ENCODE data around the gene SIRT5. TPM values are rescaled to one million over a fixed set of nuclear protein-coding genes. Genes with fewer than 3 reads are reported as not detected.

Gene SIRT5
- total RNA-seq, 1 donor = 6.2 TPM

GRCh38 chr6:13591205-13591921 lies 17.0 kb downstream of the SIRT5 start:
- no peaks in the 10 kb centered on the region for H3K27me3 ChIP-seq (ENCODE audit: insufficient read depth, low read length)
- no peaks in the 10 kb centered on the region for H3K9me3 ChIP-seq (ENCODE audit: low read depth, low read length)
- no peaks in the 10 kb centered on the region for H3K4me1 ChIP-seq (ENCODE audit: insufficient read depth, low read length)
- no peak overlapping the region for H3K4me3 ChIP-seq (ENCODE audit: low read length)

GRCh38 chr6:13593103-13593502 lies 18.7 kb downstream of the SIRT5 start:
- Histone ChIP-seq H3K27me3 (ENCODE audit: insufficient read depth, low read length) (no peaks in the 10 kb centered on the region), H3K4me3 (ENCODE audit: low read length) (no peak overlapping the region), H3K9me3 (ENCODE audit: low read depth, low read length) (no peaks in the 10 kb centered on the region), H3K4me1 (ENCODE audit: insufficient read depth, low read length) (no peaks in the 10 kb centered on the region)

DNA sequence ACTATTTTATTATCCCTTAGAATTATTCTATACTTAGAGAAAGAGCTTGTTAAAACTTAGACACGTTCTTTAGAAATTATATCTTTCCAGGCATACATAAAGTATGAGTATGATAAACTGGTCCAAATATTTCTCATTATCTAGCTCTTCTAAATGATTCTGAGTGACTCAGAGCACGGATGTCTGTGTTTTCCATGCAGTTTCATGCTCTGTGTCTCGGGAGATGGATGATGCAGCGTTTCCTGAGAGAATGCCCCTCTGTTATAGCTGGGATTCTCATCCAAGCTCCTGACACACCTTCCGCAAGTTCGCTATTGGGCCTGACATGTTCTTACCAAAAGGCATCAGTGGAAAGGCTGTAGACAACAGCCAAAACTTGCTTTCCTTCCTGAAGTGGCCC lies 19.3 kb downstream of the SIRT5 start:
- Histone ChIP-seq H3K4me3 (ENCODE audit: low read length) (no peak overlapping the region), H3K4me1 (ENCODE audit: insufficient read depth, low read length) (no peaks in the 10 kb centered on the region), H3K27me3 (ENCODE audit: insufficient read depth, low read length) (no peaks in the 10 kb centered on the region), H3K9me3 (ENCODE audit: low read depth, low read length) (no peaks in the 10 kb centered on the region)

GRCh38 chr6:13597073-13597472 lies 22.7 kb downstream of the SIRT5 start:
- Histone ChIP-seq H3K27me3 (ENCODE audit: insufficient read depth, low read length) (no peaks in the 10 kb centered on the region), H3K4me3 (ENCODE audit: low read length) (no peak overlapping the region), H3K4me1 (ENCODE audit: insufficient read depth, low read length) (no peaks in the 10 kb centered on the region), H3K9me3 (ENCODE audit: low read depth, low read length) (no peaks in the 10 kb centered on the region)

DNA sequence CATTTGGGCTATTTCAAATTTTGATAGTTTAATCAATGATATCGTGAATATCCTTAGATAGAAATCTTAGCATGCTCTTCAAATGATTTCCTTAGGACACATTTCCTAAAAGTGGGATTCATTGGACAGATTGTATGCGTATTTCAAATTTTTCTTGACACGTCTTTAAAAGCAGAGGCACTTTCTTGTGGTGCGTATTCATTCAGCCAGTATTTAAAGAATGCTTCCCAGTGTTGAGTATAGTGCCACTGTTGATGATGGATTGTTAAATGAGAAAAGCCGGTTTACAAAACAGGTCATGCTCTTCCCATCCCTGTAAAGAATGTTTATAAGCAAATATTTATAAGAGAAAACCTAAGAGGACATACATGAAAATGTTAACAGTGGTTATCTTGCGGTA lies 25.6 kb downstream of the SIRT5 start:
- Histone ChIP-seq H3K4me3 (ENCODE audit: low read length) (no peak overlapping the region), H3K27me3 (ENCODE audit: insufficient read depth, low read length) (no peaks in the 10 kb centered on the region), H3K4me1 (ENCODE audit: insufficient read depth, low read length) (no peaks in the 10 kb centered on the region), H3K9me3 (ENCODE audit: low read depth, low read length) (no peaks in the 10 kb centered on the region)

DNA sequence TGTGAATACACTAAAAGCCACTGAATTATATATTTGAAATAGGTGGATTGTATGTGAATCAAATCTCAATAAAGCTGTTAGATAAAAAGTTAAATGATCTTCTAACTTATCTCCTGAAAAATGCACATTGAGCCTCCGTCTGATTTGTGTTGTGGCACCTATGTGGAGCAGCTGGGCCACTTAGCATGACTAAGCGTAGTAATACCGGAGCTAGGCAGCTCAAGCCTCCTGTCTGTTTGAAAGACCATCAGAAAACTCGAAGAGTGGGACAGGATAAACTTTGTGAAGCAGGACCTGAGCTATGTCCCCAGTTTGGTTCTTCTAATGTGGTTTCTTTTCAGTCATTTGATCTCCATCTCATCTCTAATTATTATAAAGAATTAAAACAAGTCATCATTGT lies 29.7 kb downstream of the SIRT5 start:
- no peak overlapping the region for H3K4me3 ChIP-seq (ENCODE audit: low read length)
- no peaks in the 10 kb centered on the region for H3K27me3 ChIP-seq (ENCODE audit: insufficient read depth, low read length)
- H3K9me3 ChIP-seq (ENCODE audit: low read depth, low read length) = no peaks in the 10 kb centered on the region
- no peaks in the 10 kb centered on the region for H3K4me1 ChIP-seq (ENCODE audit: insufficient read depth, low read length)

DNA sequence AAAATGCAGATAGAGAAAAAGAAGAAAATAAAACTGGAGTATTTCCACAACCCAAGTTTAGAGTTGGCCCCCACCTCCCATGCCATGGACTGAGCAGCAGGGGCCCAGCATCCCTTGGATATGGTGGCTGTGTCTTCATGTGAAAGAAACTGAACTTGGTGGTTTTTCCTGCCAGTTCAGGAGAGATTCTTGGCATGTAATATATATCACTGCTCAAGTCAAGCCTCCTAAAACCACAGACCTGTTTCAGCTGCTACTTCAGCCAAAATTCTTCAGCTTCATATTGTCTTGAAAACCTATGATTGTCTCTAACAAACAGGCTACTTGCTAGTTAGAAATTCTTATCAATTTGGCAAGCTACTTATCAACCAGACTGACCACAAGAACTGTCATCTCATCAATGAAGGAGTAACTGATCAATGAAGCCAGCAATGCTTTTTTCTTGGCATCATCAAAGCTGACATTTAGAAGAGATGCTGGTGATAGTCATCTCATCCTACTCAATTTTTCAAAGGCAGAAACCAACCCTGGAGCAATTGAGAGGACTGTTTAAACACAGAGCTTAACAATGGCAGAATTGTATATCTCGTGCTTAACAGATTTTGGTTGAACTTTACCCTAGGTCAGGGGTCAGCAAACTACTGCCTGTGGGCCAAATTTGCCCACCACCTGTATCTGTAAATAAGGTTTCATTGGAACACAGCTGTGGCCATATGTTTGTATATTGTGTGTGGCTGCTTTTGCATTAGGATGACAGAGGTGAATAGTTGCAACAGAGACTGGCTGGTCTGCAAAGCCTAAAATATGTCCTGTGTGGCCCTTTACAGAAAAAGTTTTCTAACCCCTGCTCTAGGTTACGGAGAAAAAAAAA lies 30.4 kb downstream of the SIRT5 start:
- no peaks in the 10 kb centered on the region for H3K27me3 ChIP-seq (ENCODE audit: insufficient read depth, low read length)

GRCh38 chr6:13605634-13606033 lies 31.2 kb downstream of the SIRT5 start:
- Histone ChIP-seq H3K27me3 (ENCODE audit: insufficient read depth, low read length) (no peaks in the 10 kb centered on the region), H3K9me3 (ENCODE audit: low read depth, low read length) (no peaks in the 10 kb centered on the region), H3K4me1 (ENCODE audit: insufficient read depth, low read length) (peaks cover 3% of the 10 kb centered on the region), H3K4me3 (ENCODE audit: low read length) (no peak overlapping the region)

More for the DNA sequence above, 30.4 kb downstream of the SIRT5 start:
- H3K4me1 ChIP-seq (ENCODE audit: insufficient read depth, low read length) = no peaks in the 10 kb centered on the region
- no peak overlapping the region for H3K4me3 ChIP-seq (ENCODE audit: low read length)
- H3K9me3 ChIP-seq (ENCODE audit: low read depth, low read length) = no peaks in the 10 kb centered on the region

DNA sequence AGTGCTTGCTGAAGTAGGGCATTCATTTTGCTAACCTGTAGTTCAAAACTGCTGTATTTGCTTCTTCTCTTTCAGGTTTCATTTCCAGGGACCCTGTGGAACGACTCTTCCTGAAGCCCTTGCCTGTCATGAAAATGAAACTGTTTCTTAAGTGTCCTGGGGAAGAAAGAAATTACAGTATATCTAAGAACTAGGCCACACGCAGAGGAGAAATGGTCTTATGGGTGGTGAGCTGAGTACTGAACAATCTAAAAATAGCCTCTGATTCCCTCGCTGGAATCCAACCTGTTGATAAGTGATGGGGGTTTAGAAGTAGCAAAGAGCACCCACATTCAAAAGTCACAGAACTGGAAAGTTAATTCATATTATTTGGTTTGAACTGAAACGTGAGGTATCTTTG lies 37.3 kb downstream of the SIRT5 start:
- Histone ChIP-seq H3K9me3 (ENCODE audit: low read depth, low read length) (no peaks in the 10 kb centered on the region), H3K4me3 (ENCODE audit: low read length) (no peak overlapping the region), H3K4me1 (ENCODE audit: insufficient read depth, low read length) (peaks cover 23% of the 10 kb centered on the region), H3K27me3 (ENCODE audit: insufficient read depth, low read length) (no peaks in the 10 kb centered on the region)

GRCh38 chr6:13613029-13613594 lies 38.7 kb downstream of the SIRT5 start:
- H3K4me3 ChIP-seq (ENCODE audit: low read length) = no peak overlapping the region

DNA sequence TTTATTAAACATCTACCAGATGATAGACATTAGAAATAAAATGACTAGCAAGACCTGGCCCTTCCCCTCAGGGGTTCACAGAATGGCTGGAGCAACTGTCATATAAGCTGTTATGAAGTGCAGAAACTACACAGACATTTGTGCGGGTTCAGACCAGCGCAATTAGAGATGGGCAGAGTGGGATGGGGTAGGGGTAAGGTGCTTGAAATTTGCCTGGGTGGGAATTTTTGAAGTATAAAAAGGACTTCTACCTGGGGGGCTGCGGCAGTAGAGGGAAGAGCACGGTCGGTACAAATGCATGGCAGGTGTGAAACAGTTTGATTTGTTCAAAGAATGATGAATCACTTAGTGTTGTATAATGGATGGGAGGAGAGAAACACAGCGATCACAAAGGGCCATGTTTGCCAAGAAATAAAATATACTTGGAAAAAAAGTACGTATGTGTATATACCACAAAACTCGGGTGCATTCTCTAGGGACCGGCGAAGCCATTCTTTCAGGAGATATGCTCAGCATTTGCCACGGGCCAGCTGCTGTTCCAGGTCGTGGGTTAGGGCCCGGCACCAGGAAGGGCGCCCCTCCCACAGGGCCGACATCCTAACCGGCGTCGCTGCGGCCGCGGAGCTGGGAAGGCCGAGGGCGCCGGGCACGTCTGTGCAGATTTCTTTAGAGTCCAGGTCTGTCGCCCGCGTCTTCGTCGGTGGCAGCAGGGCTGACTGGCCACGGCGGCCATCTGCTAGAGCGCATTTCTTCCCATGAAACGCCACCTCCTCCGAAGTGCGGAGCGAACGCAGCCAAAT lies 39.9 kb downstream of the SIRT5 start:
- H3K27me3 ChIP-seq (ENCODE audit: insufficient read depth, low read length) = no peaks in the 10 kb centered on the region
- H3K4me3 ChIP-seq (ENCODE audit: low read length) = peak overlapping the region; percentile 66
- H3K4me1 ChIP-seq (ENCODE audit: insufficient read depth, low read length) = peaks cover 29% of the 10 kb centered on the region
- H3K9me3 ChIP-seq (ENCODE audit: low read depth, low read length) = no peaks in the 10 kb centered on the region

More at GRCh38 chr6:13613029-13613594, 38.7 kb downstream of the SIRT5 start:
- no peaks in the 10 kb centered on the region for H3K9me3 ChIP-seq (ENCODE audit: low read depth, low read length)
- peaks cover 29% of the 10 kb centered on the region for H3K4me1 ChIP-seq (ENCODE audit: insufficient read depth, low read length)
- no peaks in the 10 kb centered on the region for H3K27me3 ChIP-seq (ENCODE audit: insufficient read depth, low read length)

DNA sequence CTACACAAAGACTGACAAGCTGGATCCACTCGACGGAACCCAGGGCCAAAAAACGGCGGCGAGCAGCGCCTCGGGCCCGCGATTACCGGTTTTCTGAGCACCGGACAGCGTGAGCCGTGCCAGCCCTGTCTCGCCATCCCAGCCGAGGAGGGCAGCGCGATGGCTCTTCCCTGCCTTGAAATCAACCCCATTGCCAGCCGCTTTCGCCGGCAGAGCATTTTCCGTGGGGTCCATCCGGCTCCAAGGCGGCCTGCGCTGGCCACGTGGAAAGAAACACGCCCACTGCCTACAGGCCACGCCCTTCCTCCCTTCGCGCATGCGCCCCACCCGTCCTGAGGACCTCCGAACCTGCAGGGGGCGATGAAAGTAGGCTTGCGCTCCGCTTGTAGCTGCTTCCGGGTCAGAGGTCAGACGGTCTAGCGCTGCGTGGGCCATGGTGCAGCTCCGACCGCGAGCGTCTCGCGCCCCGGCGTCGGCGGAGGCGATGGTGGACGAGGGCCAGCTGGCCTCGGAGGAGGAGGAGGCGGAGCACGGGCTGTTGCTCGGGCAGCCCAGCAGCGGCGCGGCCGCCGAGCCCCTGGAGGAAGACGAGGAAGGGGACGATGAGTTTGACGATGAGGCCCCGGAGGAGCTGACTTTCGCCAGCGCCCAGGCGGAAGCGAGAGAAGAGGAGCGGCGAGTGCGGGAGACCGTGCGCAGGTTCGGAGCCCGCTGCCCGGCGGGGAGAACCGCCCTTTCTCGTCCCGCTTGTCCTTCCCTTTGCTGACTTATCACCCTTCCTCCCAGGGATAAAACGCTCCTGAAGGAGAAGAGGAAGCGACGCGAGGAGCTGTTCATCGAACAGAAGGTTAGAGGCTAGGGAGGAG lies 40.8 kb downstream of the SIRT5 start, which contains the start of gene NOL7:
Gene NOL7, plus strand, starts transcription at position 410 of the 866 bp plus-strand sequence. Its CDS starts 24 bp downstream, at position 434.
- Histone ChIP-seq H3K4me1 (ENCODE audit: insufficient read depth, low read length) (peaks cover 29% of the 10 kb centered on the region), H3K27me3 (ENCODE audit: insufficient read depth, low read length) (no peaks in the 10 kb centered on the region), H3K4me3 (ENCODE audit: low read length) (peak within 1 kb of the TSS; percentile 66), H3K9me3 (ENCODE audit: low read depth, low read length) (no peaks in the 10 kb centered on the region)

DNA sequence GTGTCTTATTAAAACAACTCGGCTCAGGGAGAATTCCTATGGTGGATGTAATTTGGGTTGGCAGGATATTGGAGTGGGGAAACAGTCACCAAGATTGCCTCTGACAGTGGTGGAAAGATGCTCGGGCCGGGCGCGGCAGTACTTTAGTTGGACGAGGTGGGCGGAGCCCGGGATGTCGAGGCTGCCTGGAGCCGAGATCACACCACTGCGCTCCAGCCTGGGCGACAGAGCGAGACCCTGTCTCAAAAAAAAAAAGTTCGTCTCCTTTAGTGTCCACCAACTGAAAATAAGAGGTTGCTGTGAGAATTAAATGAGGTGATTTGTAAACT lies 41.4 kb downstream of the SIRT5 start:
- Histone ChIP-seq H3K27me3 (ENCODE audit: insufficient read depth, low read length) (no peaks in the 10 kb centered on the region), H3K4me1 (ENCODE audit: insufficient read depth, low read length) (peaks cover 26% of the 10 kb centered on the region), H3K9me3 (ENCODE audit: low read depth, low read length) (no peaks in the 10 kb centered on the region), H3K4me3 (ENCODE audit: low read length) (peak overlapping the region; percentile 66)

- no peaks in the 10 kb centered on the region for H3K27me3 ChIP-seq (ENCODE audit: insufficient read depth, low read length)
- no peaks in the 10 kb centered on the region for H3K9me3 ChIP-seq (ENCODE audit: low read depth, low read length)
- peaks cover 23% of the 10 kb centered on the region for H3K4me1 ChIP-seq (ENCODE audit: insufficient read depth, low read length)
- H3K4me3 ChIP-seq (ENCODE audit: low read length) = no peak overlapping the region
These were observed 42.7 kb downstream of the SIRT5 start for GRCh38 chr6:13617066-13617465.

Measured in mononuclear cell (primary cell).